HG02678 (cell line): ENCODE results near the gene TNXB.
"Not testable (repeated sequence)": the region's sequence is repeated elsewhere in the genome, so short reads cannot be mapped to it uniquely, and the experiment has no call there.

Experiments used
- ATAC-seq: cut with Tn5 transposase; IDR thresholded peaks from one replicate; pipeline ENCODE4 v1.9.1; 2021; ENCODE audit warnings: mild to moderate bottlenecking, moderate library complexity; ENCODE audit not compliant: unreplicated experiment

Gene TNXB

DNA sequence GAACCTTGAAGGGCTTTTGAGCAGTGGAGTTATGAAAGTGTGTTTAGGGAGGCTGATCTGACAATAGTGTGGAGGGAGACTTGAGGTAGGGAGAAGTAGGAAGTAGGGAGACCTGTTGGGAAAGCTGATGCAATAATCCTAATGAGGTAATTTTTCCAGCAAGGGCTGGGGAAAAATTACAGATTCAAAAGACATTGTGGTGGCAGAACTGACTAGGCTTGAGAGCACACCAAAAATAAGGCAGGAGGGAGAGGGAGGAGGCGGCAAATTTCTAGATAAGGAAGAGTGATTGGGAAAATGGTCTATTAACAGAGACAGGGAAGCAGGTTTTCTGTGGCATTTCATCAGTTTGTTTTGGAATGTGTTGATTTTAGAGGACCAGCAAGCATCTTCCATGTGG, 37.1 kb upstream of the TNXB start:
- no peak for ATAC-seq

DNA sequence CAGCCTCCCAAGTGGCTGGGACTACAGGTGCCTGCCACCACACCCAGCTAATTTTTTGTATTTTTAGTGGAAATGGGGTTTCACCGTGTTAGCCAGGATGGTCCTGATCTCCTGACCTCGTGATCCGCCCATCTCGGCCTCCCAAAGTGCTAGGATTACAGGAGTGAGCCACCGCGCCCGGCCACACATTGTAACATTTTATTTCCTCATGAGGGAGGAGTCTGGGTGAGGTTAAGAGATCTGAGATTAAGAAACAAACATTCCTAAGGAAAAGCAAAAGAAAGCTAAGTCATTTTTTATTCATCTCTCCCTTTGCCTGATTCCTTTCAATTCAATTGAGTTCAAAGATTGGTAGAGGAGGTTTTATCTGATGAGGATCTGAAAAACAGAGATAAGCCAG, 35.1 kb upstream of the TNXB start:
- ATAC-seq: not testable (repeated sequence)

DNA sequence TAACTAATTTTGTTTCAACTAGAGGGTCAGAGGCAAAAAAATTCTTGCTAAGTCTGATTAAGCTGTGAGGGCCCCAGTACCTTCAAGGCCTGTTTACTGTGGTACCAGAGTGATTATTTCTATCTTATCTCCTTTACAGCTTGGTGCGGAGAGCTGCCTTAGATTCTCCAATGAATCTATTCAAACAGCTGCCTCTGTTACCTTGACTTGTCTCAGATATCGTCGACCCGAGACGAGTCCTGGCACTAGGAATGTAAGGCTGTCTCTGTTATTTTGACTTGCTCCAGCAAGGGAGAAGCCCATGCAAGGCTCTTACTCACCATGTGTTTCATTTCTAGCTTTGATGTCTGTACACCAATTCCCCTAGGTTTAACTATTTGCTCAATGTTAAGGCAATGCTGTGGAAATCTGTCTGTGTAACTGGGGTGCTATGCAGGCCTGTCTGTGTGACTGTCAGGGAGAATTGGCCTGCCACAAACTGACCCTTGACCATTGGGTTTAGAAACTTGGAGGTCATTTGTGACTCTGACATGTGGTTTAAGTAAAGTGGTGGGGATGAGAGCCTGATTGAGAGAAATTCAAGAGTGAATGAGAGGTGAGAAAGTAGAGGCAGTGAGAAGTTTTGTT, 31.4 kb upstream of the TNXB start:
- no peak for ATAC-seq

DNA sequence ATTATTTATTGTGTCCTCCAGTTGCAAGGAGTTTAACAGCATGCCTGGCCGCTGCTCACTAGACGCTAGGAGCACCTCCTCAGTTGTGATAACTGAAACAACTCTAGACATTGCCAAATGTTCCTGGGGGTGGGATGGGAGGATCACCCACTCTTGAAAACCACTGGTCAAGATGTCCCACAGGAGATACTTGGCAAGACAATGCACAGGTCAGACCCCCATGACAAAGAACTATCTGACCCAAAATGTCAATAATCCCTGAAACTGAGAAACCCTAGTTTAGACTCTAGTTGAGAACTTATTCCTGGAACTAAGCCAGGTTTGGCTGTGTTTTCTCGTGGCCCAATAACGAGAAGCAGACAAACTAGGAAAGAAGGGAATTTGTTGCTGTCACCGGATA, 30.5 kb upstream of the TNXB start:
- ATAC-seq: no peak

DNA sequence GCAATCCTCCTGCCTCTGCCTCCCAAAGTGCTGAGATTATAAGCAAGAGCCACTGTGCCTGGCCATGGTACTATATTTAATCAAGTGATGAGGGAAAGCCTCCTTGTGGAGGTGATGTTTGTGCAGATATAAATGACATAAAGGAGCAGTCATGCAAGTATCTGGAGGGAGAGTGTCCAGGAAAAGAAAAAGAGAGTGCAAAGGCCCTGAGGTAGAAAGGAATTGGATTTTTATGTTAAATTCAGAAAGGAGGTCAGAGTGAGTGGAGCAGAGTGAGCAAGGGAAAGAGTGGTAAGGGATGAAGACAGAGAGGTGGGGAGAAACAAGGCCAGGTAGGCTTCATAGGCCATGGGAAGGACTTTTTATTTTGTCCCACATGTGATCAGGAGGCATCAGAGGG, 28.3 kb upstream of the TNXB start:
- ATAC-seq: no peak

DNA sequence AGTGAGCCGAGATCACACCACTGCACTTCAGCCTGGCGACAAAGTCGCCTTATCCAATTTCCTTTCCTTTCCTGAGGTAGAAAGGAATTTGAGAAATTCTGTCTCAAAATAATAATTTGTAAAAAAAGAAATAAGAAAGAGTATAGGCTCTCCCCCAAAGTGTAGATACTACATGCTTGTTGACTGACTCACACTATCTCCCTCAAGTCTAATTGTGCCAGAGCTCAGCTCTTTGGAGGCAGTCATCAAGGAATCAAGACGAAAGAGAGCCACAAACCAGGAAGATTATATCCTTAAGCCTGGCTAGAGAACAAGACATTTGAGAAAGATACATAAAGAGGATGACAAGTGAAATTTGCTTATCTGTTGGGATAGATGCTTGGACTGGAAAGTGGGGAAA, 24.6 kb upstream of the TNXB start:
- no peak for ATAC-seq

DNA sequence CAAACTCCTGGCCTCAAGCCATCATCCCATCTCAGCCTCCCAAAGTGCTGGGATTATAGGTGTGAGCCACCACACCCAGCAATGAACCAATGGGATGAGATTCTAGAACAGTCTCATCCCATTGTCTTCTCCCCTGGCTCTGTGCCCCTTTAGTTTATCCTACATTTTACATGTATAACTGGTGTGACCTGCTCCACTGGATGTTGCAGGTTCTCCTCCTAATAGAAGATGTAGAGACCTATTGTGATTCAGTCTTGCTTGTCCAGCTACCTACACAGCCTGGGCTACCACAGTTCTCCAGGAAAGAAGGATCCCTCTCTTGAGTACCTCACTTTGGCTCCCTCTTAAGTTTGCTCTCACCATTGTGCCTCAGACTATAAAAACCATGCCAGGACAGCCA, 23.0 kb upstream of the TNXB start:
- ATAC-seq: no peak

DNA sequence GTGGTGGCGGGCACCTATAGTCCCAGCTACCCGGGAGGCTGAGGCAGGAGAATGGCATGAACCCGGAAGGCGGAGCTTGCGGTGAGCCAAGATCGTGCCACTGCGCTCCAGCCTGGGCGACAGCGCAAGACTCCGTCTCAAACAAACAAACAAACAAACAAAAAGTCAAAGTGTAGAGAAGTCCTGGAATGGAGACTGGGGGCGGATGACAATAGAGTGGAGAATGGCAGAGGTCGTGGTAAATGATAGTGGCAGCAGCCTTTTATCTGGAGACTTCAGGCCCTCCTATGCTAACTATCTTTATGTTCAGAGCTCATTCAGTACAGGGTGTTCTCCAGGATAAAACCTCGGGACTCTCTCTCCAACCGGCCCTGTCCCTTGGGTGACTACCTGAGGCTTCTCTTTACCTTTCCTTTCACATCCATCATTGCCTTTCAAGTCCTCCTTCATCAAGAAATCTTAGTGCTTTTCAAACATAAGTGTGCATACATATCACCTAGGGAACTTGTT, 22.4 kb upstream of the TNXB start:
- ATAC-seq: no peak

DNA sequence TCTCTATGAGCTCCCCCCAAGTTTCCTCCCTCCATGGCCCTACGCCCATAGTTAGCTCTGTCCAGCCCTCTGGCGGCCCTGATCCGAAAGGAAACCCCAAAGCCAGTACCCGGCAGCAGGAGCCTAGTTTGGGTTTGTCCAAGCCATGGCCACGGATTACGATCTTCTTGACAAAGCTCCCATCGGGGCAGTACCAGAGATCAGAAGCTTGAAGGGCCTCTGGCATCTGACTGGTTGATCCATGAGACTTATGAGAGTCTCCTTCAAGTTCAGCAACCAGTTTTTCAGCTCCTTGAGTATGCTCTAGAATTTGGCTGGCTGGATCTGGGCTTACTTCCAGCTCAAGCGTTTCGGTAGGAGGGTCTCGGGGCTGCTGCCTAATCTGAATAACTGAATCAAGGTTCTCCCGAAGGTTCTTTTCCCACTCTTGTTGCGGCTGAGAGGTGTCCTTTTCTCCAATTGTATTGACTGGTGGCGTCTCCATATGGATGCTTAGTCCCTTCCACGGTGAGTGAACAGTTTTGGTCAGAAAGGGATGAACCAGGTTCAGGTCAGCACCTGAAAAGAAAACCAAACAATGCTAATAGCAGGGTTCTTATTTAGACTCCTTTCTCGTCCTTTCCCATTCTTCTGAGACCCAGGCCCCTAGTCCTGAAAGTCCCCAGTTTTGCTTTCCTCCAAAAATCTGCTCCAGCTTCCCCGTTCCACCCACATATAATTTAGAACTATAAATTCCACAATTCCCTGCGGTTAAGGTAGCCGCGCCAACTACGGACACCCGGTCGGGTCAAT, 20.4 kb upstream of the TNXB start:
- ATAC-seq: no peak

DNA sequence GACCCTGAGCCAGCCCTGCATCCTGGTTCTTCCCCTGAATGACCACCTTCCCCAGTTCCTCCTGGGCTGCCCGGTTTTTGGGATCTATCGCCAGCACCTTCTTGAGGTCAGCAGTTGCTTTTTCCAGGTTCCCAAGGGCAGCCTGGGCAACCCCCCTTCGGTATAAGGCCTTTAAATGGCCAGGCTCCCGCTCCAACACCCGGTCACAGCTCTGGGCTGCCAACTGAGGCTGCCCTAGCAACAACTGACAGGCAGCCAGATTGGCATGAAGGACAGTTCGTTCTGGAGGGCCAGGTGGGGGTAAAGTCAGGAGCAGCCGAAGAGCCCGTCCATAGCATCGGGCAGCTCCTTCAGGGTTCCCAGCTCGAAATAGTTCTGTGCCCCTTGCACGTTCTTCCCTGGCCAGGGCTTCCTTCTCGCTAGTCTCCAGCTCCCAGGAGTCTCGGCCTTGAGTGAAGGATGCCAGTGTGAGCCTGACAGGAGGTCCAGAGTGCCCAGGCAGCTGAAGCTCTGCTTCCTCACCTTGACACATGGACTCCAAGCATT, 19.7 kb upstream of the TNXB start:
- ATAC-seq: no peak

DNA sequence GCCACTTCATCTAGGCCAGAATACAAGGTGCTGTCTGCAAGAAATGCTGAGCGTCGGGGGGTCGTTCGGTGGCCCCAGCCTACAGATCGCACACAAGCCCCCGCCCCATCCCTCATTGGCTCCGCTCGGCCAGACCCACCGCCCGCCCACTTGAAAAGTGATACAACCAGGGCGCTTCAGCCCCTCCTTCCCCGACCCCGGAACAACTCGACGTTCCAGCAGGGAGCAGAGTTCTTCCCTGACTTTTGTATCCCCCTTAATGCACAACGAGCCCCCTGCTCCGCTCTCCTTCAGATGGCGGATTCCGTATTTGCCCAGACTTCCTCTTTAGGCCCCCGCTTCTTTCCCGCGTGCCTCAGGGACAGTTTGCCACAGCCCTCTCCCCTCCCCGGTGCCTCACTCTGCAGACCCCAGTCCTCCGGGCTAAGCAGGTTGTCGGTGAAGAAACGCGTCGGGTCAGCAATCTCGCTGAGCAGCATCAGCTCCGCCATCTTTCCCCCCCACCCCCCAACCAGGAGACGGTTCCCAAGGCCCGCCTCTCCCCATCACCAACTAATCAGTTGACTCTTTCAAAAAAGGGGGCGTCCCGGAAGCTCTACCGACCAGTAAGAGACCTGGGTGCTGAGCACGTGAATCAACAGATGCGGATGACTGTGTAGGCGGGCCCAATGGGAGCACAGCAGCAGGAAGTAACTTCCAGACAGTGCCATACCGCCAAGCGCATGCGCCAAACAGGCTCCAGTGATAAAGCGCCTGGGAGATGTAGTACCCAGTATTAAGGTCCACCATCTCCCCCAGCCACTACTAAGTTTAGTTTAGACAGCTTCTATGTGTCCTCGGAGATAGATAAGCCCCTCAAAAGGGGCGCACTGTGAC, 18.8 kb upstream of the TNXB start, which contains the start of gene ATF6B:
TSS of gene ATF6B (minus strand) at position 530 of the 876 bp plus-strand sequence. CDS start at position 491, 39 bp downstream.
- ATAC-seq: peak; percentile 84

DNA sequence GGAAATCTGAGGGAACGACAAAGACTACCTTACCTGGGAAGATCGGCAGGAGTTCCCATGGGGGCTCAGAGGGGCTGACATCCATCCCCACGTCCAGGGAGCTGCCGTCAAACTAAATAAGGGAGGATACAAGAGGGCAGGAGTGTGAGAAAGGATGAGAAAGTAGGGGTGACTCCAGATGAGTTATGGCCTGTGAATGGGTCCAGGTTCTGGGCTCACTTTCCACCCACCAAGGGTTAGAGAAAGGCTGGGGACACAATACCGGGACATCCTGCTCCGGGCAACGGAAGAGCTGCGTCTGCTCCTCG, 18.2 kb upstream of the TNXB start:
- no peak for ATAC-seq

DNA sequence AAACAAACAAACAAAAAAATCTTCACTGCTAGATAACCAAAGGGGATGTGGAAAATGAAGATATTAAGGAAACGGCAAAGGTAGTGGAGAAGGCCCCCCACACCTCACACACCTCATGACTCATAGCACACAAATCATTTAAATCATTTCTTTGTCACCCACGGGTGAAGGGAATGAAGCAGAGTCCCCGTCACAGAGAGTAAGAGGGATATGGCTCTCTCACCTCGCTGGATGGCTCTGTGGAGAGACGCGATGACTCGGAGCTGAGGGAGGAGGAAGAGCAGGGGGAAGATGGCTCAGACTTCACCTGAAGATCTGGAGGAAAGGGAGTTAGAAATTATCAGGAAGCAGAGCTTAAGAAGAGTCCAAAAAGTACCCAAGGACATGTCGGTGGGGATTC, 17.7 kb upstream of the TNXB start:
- ATAC-seq: no peak

DNA sequence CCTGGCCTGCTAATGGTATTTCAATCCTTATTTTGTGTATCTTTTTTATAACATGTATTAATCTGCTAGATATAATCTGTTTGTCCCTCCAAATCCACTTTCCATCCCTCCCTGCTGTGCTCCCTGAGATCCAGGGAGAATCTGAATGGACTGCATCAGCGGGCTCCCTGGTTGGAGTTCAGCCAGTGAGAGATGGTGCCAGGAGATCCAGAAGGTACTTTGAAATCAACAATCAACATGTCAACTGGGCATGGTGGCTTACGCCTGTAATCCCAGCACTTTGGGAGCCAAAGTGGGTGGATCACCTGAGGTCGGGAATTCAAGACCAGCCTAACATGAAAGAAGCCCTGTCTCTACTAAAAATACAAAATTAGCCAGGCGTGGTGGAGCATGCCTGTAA, 14.5 kb upstream of the TNXB start:
- no peak for ATAC-seq

DNA sequence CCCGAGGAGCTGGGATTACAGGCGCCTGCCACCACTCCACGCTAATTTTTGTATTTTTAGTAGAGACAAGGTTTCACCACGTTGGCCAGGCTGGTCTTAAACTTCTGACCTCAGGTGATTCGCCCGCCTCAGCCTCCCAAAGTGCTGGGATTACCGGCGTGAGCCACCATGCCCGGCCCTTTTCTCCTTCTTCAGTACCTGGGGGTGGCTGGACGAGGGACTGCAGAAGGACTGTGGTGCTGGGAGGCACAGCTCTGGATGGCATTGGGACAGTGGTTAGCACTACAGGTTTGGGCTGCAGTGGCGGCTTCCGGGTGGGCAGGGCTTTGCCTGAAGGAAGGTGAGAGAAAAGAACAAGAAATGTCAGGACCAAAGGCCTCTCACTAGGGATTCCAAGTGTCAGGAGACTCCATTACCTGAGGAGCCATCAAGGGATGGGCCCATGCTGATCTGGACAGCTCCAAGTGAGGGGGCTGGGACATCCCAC, 11.5 kb upstream of the TNXB start:
- ATAC-seq: no peak

DNA sequence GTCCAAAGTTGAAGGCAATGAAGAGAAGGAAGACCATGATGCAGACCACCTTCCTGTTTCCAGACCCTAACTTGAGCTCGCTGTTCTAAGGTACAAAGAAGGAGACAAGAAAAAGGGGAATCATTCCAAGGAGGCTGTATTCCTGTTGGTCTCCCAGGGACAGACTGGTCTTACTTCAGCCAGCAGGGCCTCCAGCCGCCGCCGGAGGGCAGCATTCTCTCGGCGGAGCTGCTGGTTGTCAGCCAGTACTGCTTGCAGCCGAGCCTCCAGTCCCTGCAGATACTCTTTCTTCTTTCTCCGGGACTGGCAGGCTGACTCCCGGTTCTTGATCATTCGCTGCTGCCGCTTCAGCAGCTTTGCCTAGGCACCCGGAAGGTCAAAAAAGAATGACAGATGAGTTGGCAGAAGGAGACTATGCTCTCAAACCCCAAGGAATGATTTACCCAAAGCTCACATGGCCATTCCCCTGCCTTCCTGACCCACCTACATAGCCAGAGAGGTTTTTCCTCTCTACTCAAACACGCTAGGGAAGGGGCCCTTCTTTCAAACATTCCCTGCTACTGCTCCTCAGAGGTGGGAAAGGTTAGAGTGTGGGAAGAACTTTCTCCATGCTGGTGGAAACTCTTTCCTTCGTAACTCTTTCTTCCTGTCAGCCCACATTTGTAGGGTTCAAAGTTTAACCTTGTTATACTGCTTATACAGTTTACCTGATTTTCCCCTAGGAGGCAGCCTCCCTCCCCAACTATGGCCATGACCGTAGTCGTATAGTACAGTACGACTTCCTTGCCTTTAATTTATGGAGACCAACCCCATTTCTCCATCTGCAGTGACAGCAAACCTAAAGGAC, 9.9 kb upstream of the TNXB start:
- ATAC-seq: no peak

DNA sequence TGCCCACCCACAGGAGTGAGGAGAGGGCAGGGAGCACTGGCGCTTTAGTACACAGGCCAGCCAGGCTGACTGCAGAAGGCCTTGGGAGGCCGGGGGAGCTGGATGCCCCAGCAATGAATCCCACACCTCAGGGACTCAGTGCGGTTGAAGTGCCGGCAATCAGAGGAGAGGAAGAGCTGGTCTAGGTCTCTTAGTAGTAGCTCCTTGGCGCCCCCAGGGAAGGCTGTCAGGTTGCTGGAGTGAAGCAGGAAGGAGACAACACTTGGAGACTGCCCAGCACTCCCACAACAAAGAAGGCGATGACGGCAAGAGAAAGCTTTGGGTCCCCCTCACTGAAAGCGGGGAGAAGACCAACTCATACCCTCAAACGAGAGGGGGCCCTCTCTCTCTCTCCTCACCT, 8.3 kb upstream of the TNXB start:
- no peak for ATAC-seq

DNA sequence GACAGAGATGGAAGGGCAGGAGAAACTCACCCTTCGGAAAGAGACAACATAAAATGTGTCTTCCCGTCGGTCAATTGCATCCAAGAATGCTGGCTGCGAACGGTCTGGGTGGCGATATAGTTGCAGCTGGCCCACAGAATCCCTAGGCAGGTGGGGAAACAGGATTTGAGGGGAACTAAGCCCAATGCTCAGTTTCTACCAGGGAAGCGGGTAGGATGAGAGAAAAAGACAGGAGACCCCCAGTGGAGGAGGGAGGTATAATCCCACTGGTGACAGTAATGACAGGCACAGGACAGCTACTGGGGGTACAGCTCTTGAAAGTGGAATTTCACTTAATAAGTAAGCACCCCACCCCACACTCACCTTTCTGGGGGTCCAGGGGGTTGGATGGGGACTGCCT, 7.5 kb upstream of the TNXB start:
- no peak for ATAC-seq

DNA sequence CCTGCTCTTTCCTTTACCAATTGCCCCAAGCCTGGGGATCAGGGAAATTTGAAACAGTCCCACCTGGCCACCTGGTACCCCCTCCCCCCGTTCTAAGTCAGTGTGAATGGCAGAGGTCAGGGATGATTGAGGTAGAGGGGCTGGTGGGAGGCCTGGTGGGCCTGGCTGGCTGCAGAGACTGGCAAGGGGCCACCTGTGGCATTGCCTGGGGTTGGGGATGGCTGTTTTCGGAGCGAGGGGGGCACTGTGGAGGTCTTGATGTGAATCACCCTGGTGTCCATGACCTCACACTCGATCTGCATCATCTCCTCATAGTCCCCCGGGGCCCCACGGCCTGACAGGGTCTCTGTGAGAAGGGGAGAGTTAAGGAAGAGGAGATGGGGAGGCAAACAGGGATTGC, 6.5 kb upstream of the TNXB start:
- no peak for ATAC-seq

DNA sequence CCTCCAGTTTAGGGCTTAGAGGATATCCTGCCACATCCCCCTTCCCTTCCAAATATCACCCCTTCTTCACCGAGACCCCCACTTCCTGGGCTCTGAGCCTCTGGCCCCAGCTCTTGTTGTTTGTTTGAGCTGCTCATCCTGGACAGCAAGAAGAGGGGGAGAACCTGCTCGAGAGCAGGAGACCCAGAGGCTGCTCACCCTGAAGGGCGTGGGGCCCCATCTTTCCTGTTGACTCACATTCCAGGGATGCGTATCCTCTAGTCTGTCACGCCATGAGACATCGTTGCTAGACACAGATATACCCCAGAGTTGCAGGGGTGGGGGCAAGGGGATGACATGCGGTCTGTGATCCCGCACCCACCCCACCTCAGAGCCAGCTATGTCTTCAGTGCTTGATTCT, 5.7 kb upstream of the TNXB start:
- ATAC-seq: no peak
